ENCODE results near the gene TLCD3A.
"Not testable (repeated sequence)": the region's sequence is repeated elsewhere in the genome, so short reads cannot be mapped to it uniquely, and the experiment has no call there.

GRCh38 chr17:756010-756567 lies 23.7 kb downstream of the TLCD3A start:
- not testable (repeated sequence) for TF ChIP-seq CTCF (IDR thresholded peaks at IDR 0.05; ENCODE audit: low read depth, low read length); EZH2phosphoT487 (IDR thresholded peaks at IDR 0.05; ENCODE audit: low read depth)
